Activated CD8-positive, alpha-beta memory T cell treated with anti-CD3 and anti-CD28 coated beads, Interleukin-2, amount 50 U/mL, for 24 hours (primary cell): ENCODE results near the gene PIGZ.
"Not testable (repeated sequence)": the region's sequence is repeated elsewhere in the genome, so short reads cannot be mapped to it uniquely, and the experiment has no call there.

Source experiments
- DNase-seq: peaks from one replicate; pipeline ENCODE4 v3.0.0-alpha.2; 2020; ENCODE audit errors: extremely low read depth

PIGZ gene

DNA sequence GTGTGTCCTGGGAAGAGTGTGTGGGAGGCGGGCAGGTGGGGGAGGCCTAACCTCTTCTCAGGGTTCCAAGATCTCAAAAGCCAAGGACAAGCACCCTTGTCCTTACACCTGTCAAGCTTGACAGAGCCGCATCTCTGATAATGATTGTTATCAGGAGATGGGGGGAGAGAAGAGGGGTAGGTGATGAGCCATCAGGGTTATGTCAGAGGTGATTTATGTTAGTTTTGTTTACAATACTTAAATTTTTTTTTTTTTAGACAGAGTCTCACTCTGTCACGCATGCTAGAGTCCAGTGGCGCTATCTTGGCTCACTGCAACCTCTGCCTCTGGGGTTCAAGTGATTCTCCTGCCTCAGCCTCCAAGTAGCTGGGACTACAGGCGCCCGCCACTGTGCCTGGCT lies 18.9 kb downstream of the PIGZ start:
- no peak for DNase-seq

DNA sequence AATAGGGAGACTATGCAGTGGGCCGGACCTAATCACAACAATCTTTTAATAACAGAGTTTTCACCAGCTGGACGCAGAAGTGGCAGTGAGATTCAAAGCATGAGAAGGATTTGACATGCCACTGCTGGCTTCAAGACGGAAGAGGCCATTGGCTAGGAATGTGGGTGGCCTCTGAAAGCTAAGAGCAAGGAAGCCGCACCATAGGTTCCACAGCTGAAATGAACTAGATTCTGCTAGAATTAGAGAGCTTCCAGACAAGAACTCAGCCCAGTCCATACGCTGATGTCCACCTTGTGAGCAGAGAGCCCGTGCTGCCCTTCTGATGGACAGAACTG lies 19.4 kb downstream of the PIGZ start:
- DNase-seq = no peak

DNA sequence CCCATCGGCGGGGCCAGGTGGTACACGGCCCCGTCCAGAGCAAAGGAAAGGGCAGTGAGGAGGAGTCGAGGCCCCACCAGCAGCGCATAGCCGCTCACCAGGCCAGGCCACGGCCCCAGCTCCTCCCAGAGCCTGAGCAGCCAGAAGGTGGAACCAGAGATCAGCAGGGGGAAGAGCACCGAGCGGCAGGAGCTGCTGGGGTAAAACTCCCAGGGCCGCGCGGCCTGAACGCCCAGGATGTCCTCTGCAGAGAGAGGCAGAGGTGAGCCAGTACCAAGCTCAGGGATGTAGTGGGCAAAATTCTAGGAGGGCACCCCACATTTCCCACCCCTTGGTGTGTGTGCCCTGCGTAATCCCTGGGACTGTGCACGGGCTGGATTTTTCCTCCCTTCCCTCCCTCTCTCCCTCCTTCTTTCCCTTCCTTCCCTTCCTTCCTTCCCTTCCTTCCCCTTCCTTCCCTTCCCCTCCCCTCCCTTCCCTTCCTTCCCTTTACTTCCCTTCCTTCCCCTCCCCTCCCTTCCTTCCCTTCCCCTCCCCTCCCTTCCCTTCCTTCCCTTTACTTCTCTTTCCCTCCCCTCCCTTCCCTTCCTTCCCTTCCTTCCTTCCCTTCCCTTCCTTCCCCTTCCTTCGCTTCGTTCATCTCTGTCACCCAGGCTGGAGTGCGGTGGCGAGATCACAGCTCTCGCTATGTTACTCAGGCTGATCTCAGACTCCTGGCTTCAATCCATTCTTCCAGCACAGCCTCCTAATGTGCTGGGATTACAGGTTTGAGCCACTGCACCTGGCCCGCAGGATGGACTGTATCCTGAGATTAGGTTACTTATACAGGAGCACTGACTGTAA lies 20.0 kb downstream of the PIGZ start:
- no peak for DNase-seq

DNA sequence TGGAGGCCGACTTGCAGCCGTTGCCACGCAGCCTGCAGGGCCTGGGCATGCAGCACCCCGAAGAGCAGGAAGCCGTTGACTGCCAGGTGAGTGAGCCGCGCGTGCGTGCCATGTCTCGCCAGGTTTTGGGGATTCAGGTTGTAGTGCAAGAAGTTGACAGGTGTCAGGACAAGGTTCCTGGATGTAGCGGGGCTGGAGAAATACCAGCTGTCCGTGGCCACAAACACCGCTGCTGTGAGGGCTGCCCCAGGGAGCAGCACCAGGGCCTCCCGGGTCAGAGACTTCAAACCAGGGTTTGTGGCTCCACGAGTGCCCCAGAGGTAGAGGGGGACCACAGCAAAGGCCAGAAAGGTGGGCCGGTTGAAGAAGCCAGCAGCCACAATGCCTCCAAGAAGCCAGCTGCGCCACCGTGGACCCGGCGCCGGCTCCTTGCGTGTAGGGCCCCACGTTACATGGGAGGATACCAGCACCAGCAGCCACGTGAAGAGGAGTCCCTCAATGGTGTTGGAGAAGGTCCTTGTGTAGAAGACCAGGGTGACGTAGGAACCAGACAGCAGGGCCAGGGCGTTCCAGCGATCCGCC lies 20.7 kb downstream of the PIGZ start:
- no peak for DNase-seq

DNA sequence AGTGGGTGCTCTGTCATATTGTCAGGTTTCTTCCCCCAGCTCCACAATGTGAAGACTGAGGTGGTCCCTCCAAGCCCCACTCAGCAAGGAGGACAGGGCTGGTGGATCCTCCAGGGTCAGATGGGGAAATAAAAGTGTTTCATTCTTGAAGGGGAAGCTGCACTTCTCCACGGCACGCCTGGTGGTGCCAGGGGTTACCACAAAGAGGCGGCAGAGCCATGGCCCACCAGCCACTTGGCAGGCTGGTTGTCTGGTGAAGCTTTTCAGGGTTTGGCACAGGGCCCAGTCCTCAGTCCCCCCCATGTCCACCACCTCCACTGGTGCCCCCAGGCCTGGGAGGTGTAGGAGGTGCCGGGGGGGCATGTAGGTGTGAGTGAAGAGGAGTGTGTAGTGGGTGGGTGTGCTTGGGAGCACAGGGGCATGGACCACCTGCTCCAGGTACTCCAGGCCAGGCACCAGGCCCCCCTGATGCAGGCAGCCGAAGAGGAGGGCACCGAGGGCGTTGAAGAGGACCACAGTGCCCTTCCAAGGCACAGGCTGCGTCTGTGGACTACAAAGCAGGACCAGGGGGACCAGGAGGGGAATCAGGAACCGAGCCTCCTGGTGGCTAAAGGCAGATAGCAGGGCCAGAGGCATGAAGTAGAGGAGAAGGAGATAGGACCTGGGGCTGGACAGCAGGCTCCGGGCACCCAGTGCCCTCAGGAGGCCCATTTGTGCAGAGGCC lies 21.3 kb downstream of the PIGZ start:
- no peak for DNase-seq

DNA sequence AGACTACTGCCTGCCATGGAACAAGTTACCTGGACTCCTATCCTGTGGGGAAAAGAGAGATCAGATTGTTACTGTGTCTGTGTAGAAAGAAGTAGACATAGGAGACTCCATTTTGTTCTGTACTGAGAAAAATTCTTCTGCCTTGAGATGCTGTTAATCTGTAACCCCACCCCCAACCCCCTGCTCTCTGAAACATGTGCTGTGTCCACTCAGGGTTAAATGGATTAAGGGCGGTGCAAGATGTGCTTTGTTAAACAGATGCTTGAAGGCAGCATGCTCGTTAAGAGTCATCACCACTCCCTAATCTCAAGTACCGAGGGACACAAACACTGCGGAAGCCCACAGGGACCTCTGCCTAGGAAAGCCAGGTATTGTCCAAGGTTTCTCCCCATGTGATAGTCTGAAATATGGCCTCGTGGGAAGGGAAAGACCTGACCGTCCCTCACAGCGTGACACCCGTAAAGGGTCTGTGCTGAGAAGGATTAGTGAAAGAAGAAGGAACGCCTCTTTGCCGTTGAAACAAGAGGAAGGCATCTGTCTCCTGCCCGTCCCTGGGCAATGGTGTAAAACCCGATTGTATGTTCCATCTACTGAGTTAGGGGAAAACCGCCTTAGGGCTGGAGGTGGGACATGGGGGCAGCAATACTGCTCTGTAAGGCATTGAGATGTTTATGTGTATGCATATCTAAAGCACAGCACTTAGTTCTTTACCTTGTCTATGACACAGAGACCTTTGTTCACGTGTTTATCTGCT lies 24.4 kb downstream of the PIGZ start:
- DNase-seq = not testable (repeated sequence)

DNA sequence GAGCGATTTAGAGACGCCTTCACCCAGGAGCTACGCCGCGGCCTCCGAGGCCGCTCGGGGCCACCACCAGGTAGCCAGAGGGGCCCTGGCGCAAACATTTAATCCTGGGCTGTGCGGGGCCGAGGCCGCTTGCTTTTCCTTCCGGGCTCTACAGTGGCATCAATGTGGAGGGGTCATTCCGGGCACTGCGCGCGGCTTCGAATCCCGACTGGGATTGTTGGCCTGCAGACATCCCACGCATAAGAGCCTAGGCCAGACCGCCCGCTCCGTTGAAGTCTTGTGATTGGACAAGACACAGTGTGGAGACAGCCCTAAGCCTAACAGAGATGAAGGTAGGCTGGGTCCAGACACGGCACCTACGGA lies 25.7 kb downstream of the PIGZ start:
- peak; percentile 8 for DNase-seq

DNA sequence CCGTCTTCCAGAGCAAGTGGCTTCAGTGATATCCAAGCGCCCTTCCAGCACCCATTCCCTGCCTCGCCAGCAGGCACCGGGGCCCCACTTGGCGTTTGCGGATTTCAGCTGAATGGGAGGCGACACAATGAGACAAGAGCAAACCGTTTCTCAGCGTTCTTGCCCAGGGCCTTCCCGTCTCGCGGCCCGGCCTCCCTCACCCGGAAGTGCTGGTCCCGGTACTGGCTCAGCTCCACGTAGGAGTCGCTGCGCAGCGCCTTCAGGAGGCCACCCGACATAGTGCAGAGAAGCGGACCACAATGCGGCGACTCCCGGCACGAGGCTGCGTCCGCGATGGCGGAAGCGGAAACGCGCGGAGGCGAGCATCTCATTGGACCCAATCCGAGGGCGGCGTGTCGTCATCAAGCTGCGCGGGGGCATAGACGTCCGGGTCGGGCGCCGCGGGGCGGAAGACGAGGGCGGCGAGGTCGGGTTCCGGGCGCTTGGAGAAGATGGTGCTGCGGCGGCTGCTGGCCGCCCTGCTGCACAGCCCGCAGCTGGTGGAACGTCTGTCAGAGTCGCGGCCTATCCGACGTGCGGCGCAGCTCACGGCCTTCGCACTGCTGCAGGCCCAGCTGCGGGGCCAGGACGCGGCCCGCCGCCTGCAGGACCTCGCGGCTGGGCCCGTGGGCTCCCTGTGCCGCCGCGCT lies 26.3 kb downstream of the PIGZ start, which contains the start of gene NCBP2:
Gene NCBP2, minus strand, starts transcription at position 303 of the 689 bp plus-strand sequence. Its CDS starts 25 bp downstream, at position 278.
- peak; percentile 100 for DNase-seq

DNA sequence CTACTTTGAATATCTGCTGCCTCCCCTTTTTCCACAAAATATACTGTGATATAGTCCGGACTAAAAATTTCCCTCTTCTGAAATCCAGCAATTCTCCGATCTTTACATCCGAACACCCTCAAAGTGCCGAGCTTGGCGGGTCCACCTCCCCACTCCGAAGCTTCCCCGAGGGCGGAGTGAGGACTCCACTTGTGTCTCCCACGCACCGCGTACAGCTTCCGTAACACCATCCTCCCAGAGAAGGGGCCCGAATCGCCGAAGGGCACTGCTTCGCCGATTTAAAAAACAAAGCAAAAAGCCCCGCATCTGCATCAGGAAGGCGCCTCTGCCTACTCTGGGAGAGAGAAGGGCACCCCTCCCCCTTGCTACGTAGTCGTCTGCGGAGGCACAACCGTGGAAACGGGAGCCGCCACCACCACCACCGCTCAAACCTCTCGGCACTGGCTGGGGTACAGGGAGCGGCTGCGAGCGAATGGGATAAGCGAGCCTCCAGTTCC lies 26.9 kb downstream of the PIGZ start:
- peak; percentile 25 for DNase-seq

DNA sequence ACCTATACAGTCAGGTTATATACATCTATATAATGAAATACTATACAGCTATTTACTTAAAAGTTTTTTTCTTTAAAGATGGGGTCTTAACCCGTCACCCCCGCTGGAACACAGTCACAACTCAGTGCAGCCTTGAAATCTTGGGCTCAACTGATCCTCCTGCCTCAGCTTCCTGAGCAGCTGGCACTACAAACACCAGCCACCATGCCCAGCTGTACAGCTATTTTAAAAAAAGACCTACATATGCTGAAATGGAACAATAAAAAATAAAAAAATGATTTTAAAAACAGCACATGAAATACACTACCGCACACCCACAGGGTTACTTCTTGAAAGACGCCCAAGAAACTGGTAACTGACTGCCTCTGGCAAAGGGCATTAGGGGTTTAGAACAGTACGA lies 30.1 kb downstream of the PIGZ start:
- no peak for DNase-seq

DNA sequence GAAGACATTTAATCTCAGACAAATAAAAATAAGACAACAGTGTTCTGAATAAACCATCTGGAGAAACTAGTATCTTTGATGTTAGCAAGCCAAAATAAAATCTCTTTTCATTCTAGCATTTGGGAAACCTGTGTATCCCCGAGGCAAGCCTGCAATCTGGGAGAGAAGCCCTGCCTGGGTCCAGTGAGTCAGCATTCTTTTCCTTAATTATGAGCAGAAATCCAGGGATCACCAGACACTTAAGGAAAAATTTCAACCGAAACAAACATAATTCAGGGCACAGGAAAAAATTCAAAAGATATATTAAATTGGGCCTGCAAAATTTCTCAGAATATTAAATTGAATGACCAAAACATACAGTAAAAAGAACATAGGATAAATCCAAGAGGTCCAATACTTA lies 30.5 kb downstream of the PIGZ start:
- DNase-seq = no peak

DNA sequence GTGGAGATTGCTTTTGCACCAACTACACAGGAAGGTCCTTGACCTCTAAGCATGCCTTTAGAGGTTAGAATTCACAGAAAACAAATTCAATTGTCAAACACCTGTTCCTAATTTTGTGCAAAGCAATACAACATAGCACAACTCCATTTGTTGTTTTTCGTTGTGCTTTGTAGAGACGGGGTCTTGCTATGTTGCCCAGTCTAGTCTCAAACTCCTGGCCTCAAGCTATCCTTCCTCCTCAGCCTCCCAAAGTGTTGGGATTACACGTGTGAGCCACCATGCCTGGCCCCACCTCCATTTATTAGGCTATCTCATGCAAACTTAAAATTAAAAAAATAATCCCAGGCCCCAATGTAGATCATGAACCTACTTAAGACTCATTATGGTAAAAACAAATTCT lies 32.3 kb downstream of the PIGZ start:
- no peak for DNase-seq

DNA sequence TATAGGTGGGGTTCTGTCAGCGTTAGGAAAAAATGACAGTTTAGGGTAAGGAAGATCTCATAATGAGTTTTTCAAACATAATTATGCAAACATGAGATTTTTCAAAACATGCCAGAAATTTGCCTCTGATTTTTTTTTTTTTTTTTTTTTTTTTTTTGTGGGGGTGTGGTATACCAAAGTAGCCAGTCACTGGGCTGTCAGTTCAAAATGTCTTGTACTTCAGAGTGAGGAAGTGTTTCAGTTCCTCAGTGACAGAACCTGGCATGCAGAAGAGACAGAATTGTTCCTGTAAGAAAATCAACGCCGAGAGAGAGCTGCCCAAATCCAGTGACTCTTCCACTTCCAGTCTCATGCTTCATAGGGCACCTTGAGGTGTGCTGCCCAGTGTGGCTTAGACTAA lies 36.0 kb downstream of the PIGZ start:
- DNase-seq = no peak

DNA sequence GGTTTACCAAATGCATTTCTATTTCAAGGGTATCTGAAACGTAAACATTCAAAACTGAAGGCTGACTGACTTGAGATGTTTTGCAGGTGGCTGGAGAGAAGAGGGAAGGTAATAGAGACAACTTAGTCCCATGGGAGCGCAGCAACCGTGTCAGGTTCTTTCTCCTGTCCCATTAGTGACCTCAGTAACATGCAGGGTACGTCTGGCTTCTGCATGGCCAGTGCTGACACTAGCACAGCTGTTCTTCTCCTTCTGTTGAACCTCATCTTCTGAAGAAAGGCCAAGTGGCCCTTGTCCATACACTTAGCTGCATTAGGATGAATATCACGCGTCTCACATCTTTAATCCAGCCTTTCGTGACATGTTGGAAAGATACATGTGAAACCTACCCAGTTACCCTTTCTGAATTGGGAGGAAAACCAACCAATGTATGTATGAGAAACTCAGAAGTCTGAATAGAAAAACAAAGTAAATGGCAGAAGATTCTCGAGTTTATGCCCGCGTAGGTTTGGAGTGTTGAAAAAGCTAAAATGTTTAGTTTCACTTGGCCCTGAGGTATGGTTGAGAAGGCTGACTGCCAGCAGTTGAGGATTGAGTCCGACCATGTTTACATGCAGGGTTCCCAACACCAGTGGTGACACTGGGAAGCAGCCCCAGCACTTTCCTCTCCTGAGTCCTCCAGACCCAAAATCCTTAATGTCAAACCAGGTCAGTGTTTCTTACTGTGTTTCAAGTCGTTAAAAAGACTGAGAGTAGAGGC lies 36.6 kb downstream of the PIGZ start:
- no peak for DNase-seq

DNA sequence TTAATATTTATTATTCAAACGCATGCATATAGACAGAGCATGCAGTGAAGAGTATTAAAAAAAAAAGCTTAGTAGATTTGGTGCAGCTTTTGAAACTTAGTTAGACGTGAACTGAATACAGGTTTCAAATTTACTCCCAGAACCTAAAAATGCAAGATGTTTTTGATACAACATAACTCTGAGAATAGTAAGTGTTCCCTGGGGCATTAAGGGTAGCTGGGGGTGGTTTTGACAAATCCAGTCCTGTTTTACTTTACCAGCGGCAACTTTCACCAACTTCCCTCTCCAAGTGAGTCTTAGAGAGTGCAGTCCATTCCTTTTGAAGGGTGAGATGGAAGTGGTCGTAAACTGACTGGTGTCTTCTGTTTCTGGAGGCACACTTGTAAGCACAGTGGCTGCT lies 37.5 kb downstream of the PIGZ start:
- no peak for DNase-seq

DNA sequence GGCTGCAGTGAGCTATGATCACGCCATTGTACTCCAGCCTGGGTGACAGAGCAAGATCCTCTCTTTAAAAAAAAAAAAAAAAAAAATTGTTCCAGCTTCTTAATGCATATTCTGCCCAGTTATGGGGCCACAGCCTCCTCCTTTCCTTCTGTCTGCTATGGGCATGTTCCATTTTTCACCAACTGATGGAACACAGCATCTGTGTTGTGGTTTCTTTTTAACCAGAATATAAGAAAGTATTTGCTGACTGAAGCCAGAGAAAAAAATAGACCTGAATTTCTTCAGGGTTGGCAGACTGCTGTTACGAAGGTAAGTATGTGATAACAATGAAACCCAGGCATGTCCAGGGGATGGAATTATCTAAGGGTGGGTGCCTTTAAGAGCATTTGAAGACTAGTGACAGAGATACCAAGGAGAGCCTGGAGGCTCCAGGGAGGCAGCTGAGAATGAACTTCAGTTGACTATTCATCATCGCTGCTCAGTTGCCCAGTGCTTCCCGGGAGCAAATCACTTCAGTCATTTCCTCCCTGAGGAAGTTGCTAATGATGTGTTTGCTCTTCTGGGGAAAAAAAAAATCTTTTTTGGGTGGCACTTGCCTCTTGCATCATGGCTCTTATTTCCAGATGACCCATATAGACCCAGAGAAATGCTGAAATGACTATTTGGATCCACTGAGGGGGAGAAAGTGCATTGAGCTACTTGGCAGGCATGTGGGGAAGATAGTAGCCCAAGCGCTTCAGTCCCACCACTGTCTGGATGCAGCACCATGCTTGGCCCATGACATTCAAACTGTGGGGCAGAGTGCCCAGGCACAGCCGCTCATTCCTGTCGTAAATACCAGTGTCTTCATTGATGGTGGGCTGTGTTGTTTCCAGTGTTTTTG lies 40.8 kb downstream of the PIGZ start:
- DNase-seq = no peak

DNA sequence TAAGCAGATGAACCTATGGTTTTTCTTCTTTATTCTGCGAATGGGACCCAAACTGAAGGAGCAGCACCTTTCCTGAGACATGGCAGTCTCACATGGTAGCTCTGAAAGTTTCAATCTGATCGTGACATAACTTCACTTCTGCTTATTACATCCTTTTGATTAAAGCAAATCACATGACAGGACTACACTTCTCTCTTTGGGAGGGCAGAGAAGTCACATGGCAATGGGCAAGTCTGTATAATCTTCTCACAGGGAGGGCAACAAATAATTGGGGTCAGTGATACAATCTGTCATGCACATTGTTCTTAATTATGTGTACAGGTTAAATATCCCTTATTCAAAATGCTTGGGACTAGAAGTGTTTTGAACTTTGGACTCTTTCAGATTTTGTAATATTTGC lies 47.9 kb downstream of the PIGZ start:
- DNase-seq = no peak

DNA sequence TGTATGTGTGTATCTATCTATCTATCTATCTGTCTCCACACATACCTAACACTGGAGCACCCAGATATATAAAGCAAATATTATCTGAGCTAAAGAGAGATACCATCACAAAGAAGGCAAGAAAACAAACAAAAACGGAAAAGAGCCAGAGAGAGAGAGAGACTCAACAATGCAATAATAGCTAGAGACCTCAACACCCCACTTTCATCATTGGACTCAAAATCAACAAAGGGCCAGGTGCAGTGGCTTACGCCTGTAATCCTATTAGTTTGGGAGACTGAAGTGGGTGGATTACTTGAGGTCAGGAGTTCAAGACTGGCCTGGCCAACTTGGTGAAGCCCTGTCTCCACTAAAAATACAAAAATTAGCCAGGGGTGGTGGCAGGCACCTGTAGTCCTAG lies 49.7 kb downstream of the PIGZ start:
- DNase-seq = no peak

DNA sequence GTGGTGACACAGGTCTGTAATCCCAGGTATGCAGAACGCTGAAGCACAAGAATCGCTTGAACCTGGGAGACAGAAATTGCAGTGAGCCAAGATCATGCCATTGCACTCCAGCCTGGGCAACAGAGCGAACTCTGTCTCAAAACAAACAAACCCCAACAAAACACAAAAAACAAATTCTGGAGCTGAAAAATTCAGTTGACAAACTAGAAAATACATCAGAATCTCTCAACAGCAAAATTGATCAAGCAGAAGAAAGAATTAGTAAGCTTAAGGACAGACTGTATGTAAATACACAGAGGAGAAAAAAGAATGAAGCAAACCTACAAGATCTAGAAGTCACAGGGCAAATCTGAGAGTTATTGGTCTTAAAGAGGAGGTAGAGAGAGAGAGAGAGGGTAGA lies 51.6 kb downstream of the PIGZ start:
- DNase-seq = no peak

DNA sequence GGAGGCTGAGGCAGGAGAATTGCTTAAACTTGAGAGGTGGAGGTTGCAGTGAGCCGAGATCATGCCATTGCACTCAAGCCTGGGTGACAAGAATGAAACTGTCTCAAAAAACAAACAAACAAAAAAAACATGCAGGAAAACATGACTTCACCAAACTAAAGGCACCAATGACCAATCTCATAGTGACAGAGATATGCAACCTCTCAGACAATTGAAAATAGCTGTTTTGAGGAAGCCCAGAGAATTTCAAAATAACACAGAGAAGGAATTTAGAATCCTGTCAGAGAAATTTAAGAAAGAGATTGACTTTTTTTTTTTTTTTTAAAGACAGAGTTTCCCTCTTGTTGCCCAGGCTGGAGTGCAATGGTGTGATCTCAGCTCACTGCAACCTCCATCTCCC lies 52.4 kb downstream of the PIGZ start:
- DNase-seq = no peak
